Renal pelvis (tissue), 4 donors: ENCODE measurements around the gene FNIP2. TPM values are rescaled to one million over a fixed set of nuclear protein-coding genes. Genes with fewer than 3 reads are reported as not detected.
"Not testable (repeated sequence)": the region's sequence is repeated elsewhere in the genome, so short reads cannot be mapped to it uniquely, and the experiment has no call there.

Experiments
- DNase-seq: peaks from one replicate; pipeline ENCODE4 v3.0.0-alpha.2; 2013
- polyA plus RNA-seq, 3 donors: library from polyadenylated mRNA; unstranded; fragments of 120-200 nt; gene quantifications; one replicate each; pipeline ENCODE4 v1.2.1, GENCODE V29; 2013; ENCODE audit not compliant: insufficient read length in 3 of 3

Gene FNIP2
- polyA plus RNA-seq, 3 donors: 42.8 to 43.6 (median 43.0) TPM

- no peak for DNase-seq
Measured at GRCh38 chr4:158912390-158912789, 143.6 kb downstream of the FNIP2 start.

- DNase-seq: no peak
Measured at GRCh38 chr4:158912806-158913205, 144.0 kb downstream of the FNIP2 start.

- DNase-seq: no peak
Measured at GRCh38 chr4:158913766-158914165, 144.9 kb downstream of the FNIP2 start.

- DNase-seq: no peak
Measured at GRCh38 chr4:158914218-158914617, 145.4 kb downstream of the FNIP2 start.

GRCh38 chr4:158915683-158916241 lies 146.9 kb downstream of the FNIP2 start:
- no peak for DNase-seq

GRCh38 chr4:158920452-158920996 lies 151.7 kb downstream of the FNIP2 start:
- DNase-seq: not testable (repeated sequence)

GRCh38 chr4:158927774-158928173 lies 158.9 kb downstream of the FNIP2 start:
- not testable (repeated sequence) for DNase-seq

GRCh38 chr4:158929939-158930638 lies 161.3 kb downstream of the FNIP2 start:
- DNase-seq: no peak

GRCh38 chr4:158930639-158930972 lies 161.8 kb downstream of the FNIP2 start:
- DNase-seq: no peak

- DNase-seq: no peak
Measured at GRCh38 chr4:158933236-158933635, 164.4 kb downstream of the FNIP2 start.

- DNase-seq: no peak
Measured at GRCh38 chr4:158934996-158935669, 166.3 kb downstream of the FNIP2 start.

- no peak for DNase-seq
Measured at GRCh38 chr4:158936238-158936637, 167.4 kb downstream of the FNIP2 start.

GRCh38 chr4:158938220-158939044 lies 169.6 kb downstream of the FNIP2 start:
- DNase-seq: peak; percentile 44

- no peak for DNase-seq
Measured at GRCh38 chr4:158940271-158940670, 171.4 kb downstream of the FNIP2 start.

- no peak for DNase-seq
Measured at GRCh38 chr4:158941321-158941720, 172.5 kb downstream of the FNIP2 start.

GRCh38 chr4:158941895-158942294 lies 173.1 kb downstream of the FNIP2 start:
- DNase-seq: no peak

- no peak for DNase-seq
Measured at GRCh38 chr4:158945529-158946108, 176.8 kb downstream of the FNIP2 start.

GRCh38 chr4:158946825-158947224 lies 178.0 kb downstream of the FNIP2 start:
- no peak for DNase-seq

- DNase-seq: no peak
Measured at GRCh38 chr4:158948071-158948470, 179.2 kb downstream of the FNIP2 start.

- DNase-seq: no peak
Measured at GRCh38 chr4:158949099-158949498, 180.3 kb downstream of the FNIP2 start.

GRCh38 chr4:158952221-158952774 lies 183.5 kb downstream of the FNIP2 start:
- not testable (repeated sequence) for DNase-seq
